Keratinocyte (primary cell): ENCODE measurements around the gene NOTCH3. TPM values are rescaled to one million over a fixed set of nuclear protein-coding genes. Genes with fewer than 3 reads are reported as not detected.

Experiments used
- DNase-seq: peaks from one replicate; pipeline ENCODE4 v3.0.0-alpha.2; 2011; ENCODE audit warnings: low read depth, missing footprints, low spot score
- FAIRE-seq: peaks from 2 replicates; lab custom pipeline; 2011; peaks lifted over from hg19 to GRCh38; lab: Jason Lieb, UNC
- H2AFZ ChIP-seq: 2 replicates; pipeline ENCODE4 v1.6.0; 2012; ENCODE audit warnings: low read length, control low read depth, inconsistent platforms; ENCODE audit not compliant: control insufficient read depth
- H3K27ac ChIP-seq: 2 replicates; pipeline ENCODE4 v1.5.1; 2011; ENCODE audit warnings: low read length; ENCODE audit not compliant: control insufficient read depth, insufficient read depth
- H3K27me3 ChIP-seq: 3 replicates; pipeline ENCODE4 v1.6.0; 2011; ENCODE audit warnings: low read length; ENCODE audit not compliant: control insufficient read depth, insufficient read depth; ENCODE audit errors: extremely low read depth
- H3K36me3 ChIP-seq, 2 experiments: 2 replicates in 1 of 2; 3 replicates in 1 of 2; pipeline ENCODE4 v1.5.1; 2011; ENCODE audit warnings: low read length in 2 of 2, mild to moderate bottlenecking in 1 of 2; ENCODE audit not compliant: control insufficient read depth in 2 of 2, insufficient read depth in 2 of 2; ENCODE audit errors: extremely low read depth in 1 of 2
- H3K4me1 ChIP-seq: 3 replicates; pipeline ENCODE4 v1.5.1; 2011; ENCODE audit warnings: low read length; ENCODE audit not compliant: control insufficient read depth, insufficient read depth; ENCODE audit errors: extremely low read depth
- H3K4me2 ChIP-seq: 3 replicates; pipeline ENCODE4 v1.6.0; 2011; ENCODE audit warnings: low read depth, low read length; ENCODE audit not compliant: control insufficient read depth, insufficient read depth; ENCODE audit errors: extremely low read depth
- H3K4me3 ChIP-seq, 3 experiments: fragments of 200-600 bp in 1 of 3; sonication (generic) in 1 of 3; 2 replicates in 2 of 3; 3 replicates in 1 of 3; pipeline ENCODE4 v1.5.1; 2011 to 2016; ENCODE audit warnings: low read length in 3 of 3, mild to moderate bottlenecking in 3 of 3, control low read depth in 2 of 3, inconsistent platforms in 1 of 3, low read depth in 1 of 3, mixed read lengths in 1 of 3, mixed run types in 1 of 3, moderate library complexity in 1 of 3; ENCODE audit not compliant: control insufficient read depth in 2 of 3, insufficient read depth in 2 of 3; ENCODE audit errors: extremely low read depth in 1 of 3
- H3K79me2 ChIP-seq: 2 replicates; pipeline ENCODE4 v1.6.0; 2012; ENCODE audit warnings: low read length; ENCODE audit not compliant: control insufficient read depth, insufficient read depth
- H3K9ac ChIP-seq: 3 replicates; pipeline ENCODE4 v1.6.0; 2011; ENCODE audit warnings: low read length; ENCODE audit not compliant: control insufficient read depth, insufficient read depth; ENCODE audit errors: extremely low read depth
- H3K9me1 ChIP-seq: 3 replicates; pipeline ENCODE4 v1.6.0; 2011; ENCODE audit warnings: low read length; ENCODE audit not compliant: control insufficient read depth, insufficient read depth; ENCODE audit errors: extremely low read depth
- H3K9me3 ChIP-seq: 2 replicates; pipeline ENCODE4 v1.5.1; 2012; ENCODE audit warnings: low read depth, low read length; ENCODE audit not compliant: control insufficient read depth
- H4K20me1 ChIP-seq: 3 replicates; pipeline ENCODE4 v1.6.0; 2011; ENCODE audit warnings: low read length; ENCODE audit not compliant: control insufficient read depth, insufficient read depth; ENCODE audit errors: extremely low read depth
- EZH2 ChIP-seq: IDR thresholded peaks from one replicate; pipeline ENCODE4 v1.6.1; 2012; ENCODE audit warnings: inconsistent platforms, mild to moderate bottlenecking, low read length, moderate library complexity
- dilution Hi-C: fragments of 300-500 bp; cut with MboI; formaldehyde crosslinking; loops from one replicate; pipeline ENCODE4 v1.7.0; 2020; ENCODE audit warnings: low sequenced_read_pairs; ENCODE audit not compliant: extremely low pct_ligation_motif_present
- polyA plus RNA-seq, 5 experiments: library from polyadenylated mRNA; depleted of rRNA in 3 of 5; stranded (reverse) in 3 of 5; stranded (forward) in 1 of 5; unstranded in 1 of 5; fragments of >200 nt; gene quantifications; 1 replicate in 1 of 5; 2 replicates in 3 of 5; 3 replicates in 1 of 5; pipeline versions ENCODE4 v1.2.1 to v1.2.3, GENCODE V29; 2011 to 2012; ENCODE audit warnings: missing spikeins in 2 of 5, low read depth in 1 of 5, low replicate concordance in 1 of 5
- TF ChIP-seq, protein P1 (sequence below), 3 experiments: IDR thresholded peaks in 1 of 3; conservative IDR thresholded peaks in 1 of 3; optimal IDR thresholded peaks in 1 of 3; 2 replicates in 2 of 3; 3 replicates in 1 of 3; pipeline versions ENCODE3 to v1.5.1; 2011; ENCODE audit warnings: low read length in 3 of 3, mild to moderate bottlenecking in 3 of 3, moderate library complexity in 2 of 3, control low read depth in 1 of 3, inconsistent platforms in 1 of 3; ENCODE audit not compliant: insufficient read depth in 2 of 3; ENCODE audit errors: extremely low read depth in 1 of 3

NOTCH3 gene
- polyA plus RNA-seq, 1 donor (not counting 4 experiments of a cell fraction or from before 2014, with no cell fraction given) = 4.1 TPM

DNA sequence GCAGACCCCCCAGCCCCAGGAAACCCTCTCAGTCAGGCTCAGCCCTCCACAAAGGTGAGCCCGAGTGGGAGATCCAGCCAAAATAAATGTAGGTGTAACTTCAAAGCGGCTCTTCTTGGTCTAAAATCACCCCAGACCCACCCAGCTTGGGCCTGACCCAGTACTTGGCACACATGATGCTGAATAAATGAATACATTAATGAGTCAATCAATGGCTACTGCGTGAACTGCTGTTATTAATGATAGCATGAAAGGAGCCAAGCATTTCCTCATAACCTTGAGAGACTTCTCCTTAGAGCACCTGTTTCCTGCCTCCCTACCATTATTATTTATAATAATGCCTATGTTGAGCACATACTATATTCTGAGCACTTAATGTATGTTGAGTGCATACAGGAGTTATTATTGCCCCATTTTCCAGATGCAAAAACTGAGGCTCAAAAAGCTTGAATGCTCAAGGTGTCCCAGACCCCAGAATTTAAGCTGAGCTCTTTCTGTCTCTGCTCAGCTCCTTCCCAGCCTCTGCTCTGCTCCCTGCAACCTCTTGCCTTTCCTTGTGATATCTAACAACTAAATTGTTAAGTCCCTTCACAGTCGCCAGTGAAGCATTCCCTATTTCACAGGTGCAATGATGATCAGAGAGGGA, 4.3 kb downstream of the NOTCH3 start:
- no peak overlapping the region for H2AFZ ChIP-seq
- FAIRE-seq (no peak), DNase-seq (no peak)
- no peak overlapping the region for H3K27ac ChIP-seq
- no peaks in the 10 kb centered on the region for H3K79me2 ChIP-seq
- H3K4me2 ChIP-seq = peak overlapping the region; percentile 45
- peaks cover 16% of the 10 kb centered on the region for H3K4me1 ChIP-seq
- TF ChIP-seq EZH2 = no peak
- TF ChIP-seq, protein P1, sequence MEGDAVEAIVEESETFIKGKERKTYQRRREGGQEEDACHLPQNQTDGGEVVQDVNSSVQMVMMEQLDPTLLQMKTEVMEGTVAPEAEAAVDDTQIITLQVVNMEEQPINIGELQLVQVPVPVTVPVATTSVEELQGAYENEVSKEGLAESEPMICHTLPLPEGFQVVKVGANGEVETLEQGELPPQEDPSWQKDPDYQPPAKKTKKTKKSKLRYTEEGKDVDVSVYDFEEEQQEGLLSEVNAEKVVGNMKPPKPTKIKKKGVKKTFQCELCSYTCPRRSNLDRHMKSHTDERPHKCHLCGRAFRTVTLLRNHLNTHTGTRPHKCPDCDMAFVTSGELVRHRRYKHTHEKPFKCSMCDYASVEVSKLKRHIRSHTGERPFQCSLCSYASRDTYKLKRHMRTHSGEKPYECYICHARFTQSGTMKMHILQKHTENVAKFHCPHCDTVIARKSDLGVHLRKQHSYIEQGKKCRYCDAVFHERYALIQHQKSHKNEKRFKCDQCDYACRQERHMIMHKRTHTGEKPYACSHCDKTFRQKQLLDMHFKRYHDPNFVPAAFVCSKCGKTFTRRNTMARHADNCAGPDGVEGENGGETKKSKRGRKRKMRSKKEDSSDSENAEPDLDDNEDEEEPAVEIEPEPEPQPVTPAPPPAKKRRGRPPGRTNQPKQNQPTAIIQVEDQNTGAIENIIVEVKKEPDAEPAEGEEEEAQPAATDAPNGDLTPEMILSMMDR (optimal IDR thresholded peaks at IDR 0.05 in 1 of 3, IDR thresholded peaks at IDR 0.05 in 1 of 3, conservative IDR thresholded peaks at IDR 0.05 in 1 of 3; ENCODE audit: extremely low read depth in 1 of 3, insufficient read depth in 2 of 3, low read length in 3 of 3) = no peak
- H3K4me3 ChIP-seq = no peak overlapping the region
- H4K20me1 ChIP-seq = no peaks in the 10 kb centered on the region
- H3K9me1 ChIP-seq = no peaks in the 10 kb centered on the region
- no peaks in the 10 kb centered on the region for H3K9me3 ChIP-seq
- H3K36me3 ChIP-seq = peaks cover 0 to 1% of the 10 kb centered on the region in 2 experiments
- no peak overlapping the region for H3K9ac ChIP-seq
- H3K27me3 ChIP-seq = peaks cover 21% of the 10 kb centered on the region
- dilution Hi-C loops = no loop called here

DNA sequence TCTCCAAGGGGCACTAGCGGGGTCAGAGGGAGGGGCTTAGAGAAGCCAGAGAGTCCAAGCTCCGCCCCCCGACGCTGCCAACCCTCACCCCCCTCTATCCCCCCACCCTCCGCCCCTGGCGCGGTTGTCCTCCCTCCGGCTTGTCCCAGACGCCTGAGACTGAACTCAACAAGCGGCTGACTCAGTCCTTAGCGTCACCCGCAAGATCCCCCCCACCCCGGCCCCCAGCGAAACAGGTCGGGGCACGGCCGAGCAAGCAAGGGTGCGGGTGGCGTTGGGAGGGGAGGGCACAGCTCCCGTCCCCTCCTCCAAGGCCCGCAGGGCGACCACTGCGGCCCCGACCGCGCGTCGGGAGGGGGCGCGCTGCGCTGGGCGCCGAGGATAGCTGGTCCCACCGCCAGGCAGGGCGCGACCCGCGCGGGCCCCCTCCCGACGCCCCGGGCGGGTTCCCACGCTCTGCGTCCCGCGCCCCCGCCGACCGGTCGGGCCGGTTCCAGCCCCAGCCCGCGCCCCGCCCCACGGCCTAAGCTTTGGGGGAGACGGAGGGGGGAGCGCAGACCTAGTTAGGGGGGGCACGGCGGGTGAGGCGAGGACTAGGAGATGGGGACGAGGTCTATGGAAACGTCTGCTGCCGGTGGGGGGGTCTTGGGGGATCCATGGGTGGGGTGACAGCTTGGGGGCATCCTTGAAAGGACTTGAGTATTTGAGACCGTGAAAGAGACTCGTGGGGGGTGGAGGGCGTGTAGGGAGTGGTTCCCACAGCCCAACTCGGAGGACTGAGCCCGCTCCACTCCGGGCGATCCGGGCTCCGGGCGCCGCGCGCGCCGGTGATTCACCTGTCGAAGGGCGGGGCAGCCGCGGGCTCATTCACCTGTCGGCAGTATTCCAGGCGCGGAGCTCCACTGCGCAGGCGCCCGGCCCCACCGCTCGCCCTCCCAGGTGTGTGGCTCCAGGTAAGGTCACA, 5.1 kb downstream of the NOTCH3 start:
- DNase-seq (no peak), FAIRE-seq (no peak)
- H3K4me1 ChIP-seq = peaks cover 16% of the 10 kb centered on the region
- no peaks in the 10 kb centered on the region for H3K79me2 ChIP-seq
- H4K20me1 ChIP-seq = no peaks in the 10 kb centered on the region
- peaks cover 0 to 1% of the 10 kb centered on the region in 2 experiments for H3K36me3 ChIP-seq
- no peak overlapping the region for H3K27ac ChIP-seq
- H3K9me1 ChIP-seq = no peaks in the 10 kb centered on the region
- dilution Hi-C loops = no loop called here
- TF ChIP-seq, protein P1 (optimal IDR thresholded peaks at IDR 0.05 in 1 of 3, IDR thresholded peaks at IDR 0.05 in 1 of 3, conservative IDR thresholded peaks at IDR 0.05 in 1 of 3; ENCODE audit: extremely low read depth in 1 of 3, insufficient read depth in 2 of 3, low read length in 3 of 3) = peak in 2 of 3 experiments; percentile 11 to 24
- no peak for TF ChIP-seq EZH2
- H3K9ac ChIP-seq = peak overlapping the region; percentile 33
- H3K4me2 ChIP-seq = peak overlapping the region; percentile 45
- H2AFZ ChIP-seq = peak overlapping the region; percentile 37
- H3K9me3 ChIP-seq = no peaks in the 10 kb centered on the region
- H3K4me3 ChIP-seq = peak overlapping the region in 2 of 3 experiments; percentile 23 to 52
- H3K27me3 ChIP-seq = peaks cover 15% of the 10 kb centered on the region
